IMR-90 (cell line): ENCODE data around the gene BLOC1S4. TPM values are rescaled to one million over a fixed set of nuclear protein-coding genes. Genes with fewer than 3 reads are reported as not detected.
A peak's percentile ranks its signal among the peaks of the same experiment; 100 is the strongest.

Experiments
- ATAC-seq: fragments of 200-7000 bp; cut with Tn5 transposase; 2 replicates; pipeline ENCODE4 v1.9.1; 2020; ENCODE audit warnings: low read depth, mild to moderate bottlenecking, moderate library complexity
- BruUV-seq: library from RNA; stranded (reverse); fragments of 400-500 nt; replicated peaks from 2 replicates; lab custom pipeline; 2021; lab: Mats Ljungman, UMichigan
- CTCF ChIA-PET: fragments of 300-600 bp; formaldehyde crosslinking; extraction: SDS; loops from one replicate; lab custom pipeline; 2021; ENCODE audit warnings: antibody characterized with exemption; lab: Yijun Ruan, JAX
- POLR2A ChIA-PET: fragments of 300-600 bp; sonication (Branson Sonifier 250); formaldehyde crosslinking; loops from one replicate; lab custom pipeline; 2022; ENCODE audit warnings: antibody characterized with exemption; ENCODE audit not compliant: unreplicated experiment; lab: Charles Lee
- DNase-seq: peaks from one replicate; pipeline ENCODE4 v3.0.0; 2013
- H2AFZ ChIP-seq: replicated peaks from 2 replicates; pipeline ENCODE3; 2013; ENCODE audit warnings: low read length, mild to moderate bottlenecking; ENCODE audit not compliant: poor library complexity
- H2AK5ac ChIP-seq: 2 replicates; pipeline ENCODE4 v1.6.1; 2013; ENCODE audit warnings: low read depth, low read length, inconsistent platforms
- H2AK9ac ChIP-seq: replicated peaks from 2 replicates; pipeline ENCODE3; 2013; ENCODE audit warnings: mild to moderate bottlenecking, low read depth, low read length, moderate library complexity; ENCODE audit not compliant: poor library complexity
- H2BK120ac ChIP-seq: 2 replicates; pipeline ENCODE4 v1.6.1; 2013; ENCODE audit warnings: low read depth, low read length, inconsistent platforms
- H2BK15ac ChIP-seq: 3 replicates; pipeline ENCODE4 v1.6.1; 2013; ENCODE audit warnings: low read depth, low read length, inconsistent platforms
- H2BK20ac ChIP-seq: 2 replicates; pipeline ENCODE4 v1.6.1; 2013; ENCODE audit warnings: low read depth, mild to moderate bottlenecking, inconsistent platforms, low read length, moderate library complexity
- H2BK5ac ChIP-seq: 2 replicates; pipeline ENCODE4 v1.6.1; 2013; ENCODE audit warnings: mild to moderate bottlenecking, low read depth, low read length, inconsistent platforms; ENCODE audit not compliant: poor library complexity, severe bottlenecking
- H3K14ac ChIP-seq: replicated peaks from 2 replicates; pipeline ENCODE4 v1.6.1; 2013; ENCODE audit warnings: low read depth, low read length, inconsistent platforms
- H3K18ac ChIP-seq: 2 replicates; pipeline ENCODE4 v1.6.1; 2013; ENCODE audit warnings: low read depth, low read length, control low read depth
- H3K23ac ChIP-seq: 2 replicates; pipeline ENCODE4 v1.6.1; 2013; ENCODE audit warnings: low read depth, low read length, inconsistent platforms
- H3K27ac ChIP-seq: 2 replicates; pipeline ENCODE4 v1.5.1; 2013; ENCODE audit warnings: mild to moderate bottlenecking, control low read depth, low read length; ENCODE audit not compliant: insufficient read depth
- H3K27me3 ChIP-seq: 2 replicates; pipeline ENCODE4 v1.6.1; 2013; ENCODE audit warnings: low read length; ENCODE audit not compliant: control insufficient read depth, insufficient read depth
- H3K36me3 ChIP-seq: 2 replicates; pipeline ENCODE4 v1.6.1; 2013; ENCODE audit warnings: low read length, mixed read lengths; ENCODE audit not compliant: control insufficient read depth, insufficient read depth
- H3K4ac ChIP-seq: 2 replicates; pipeline ENCODE4 v1.6.1; 2013; ENCODE audit warnings: low read depth, low read length, inconsistent platforms
- H3K4me1 ChIP-seq: 2 replicates; pipeline ENCODE4 v1.6.1; 2013; ENCODE audit warnings: low read length, mixed read lengths; ENCODE audit not compliant: control insufficient read depth, insufficient read depth
- H3K4me2 ChIP-seq: 2 replicates; pipeline ENCODE4 v1.6.1; 2013; ENCODE audit warnings: low read depth, mild to moderate bottlenecking, control low read depth, low read length, moderate library complexity
- H3K4me3 ChIP-seq: 2 replicates; pipeline ENCODE4 v1.5.1; 2013; ENCODE audit warnings: low read depth, mild to moderate bottlenecking, control low read depth, low read length, moderate library complexity; ENCODE audit not compliant: insufficient read depth
- H3K56ac ChIP-seq: 2 replicates; pipeline ENCODE4 v1.6.1; 2013; ENCODE audit warnings: low read length, inconsistent platforms; ENCODE audit not compliant: insufficient read depth; ENCODE audit errors: extremely low read depth
- H3K79me1 ChIP-seq, 2 experiments: 2 replicates each; pipeline ENCODE4 v1.6.1; 2013; ENCODE audit warnings: low read length in 2 of 2, inconsistent platforms in 1 of 2, low read depth in 1 of 2
- H3K9ac ChIP-seq: 2 replicates; pipeline ENCODE4 v1.6.1; 2013; ENCODE audit warnings: low read depth, low read length, control low read depth
- H3K9me1 ChIP-seq: 2 replicates; pipeline ENCODE4 v1.6.1; 2013; ENCODE audit warnings: low read length, inconsistent platforms; ENCODE audit not compliant: insufficient read depth
- H3K9me3 ChIP-seq: 2 replicates; pipeline ENCODE4 v1.6.1; 2013; ENCODE audit warnings: low read length; ENCODE audit not compliant: control insufficient read depth, insufficient read depth
- H4K20me1 ChIP-seq: 2 replicates; pipeline ENCODE4 v1.6.1; 2013; ENCODE audit warnings: low read length, inconsistent platforms; ENCODE audit not compliant: insufficient read depth
- H4K5ac ChIP-seq: 2 replicates; pipeline ENCODE4 v1.6.1; 2013; ENCODE audit warnings: mild to moderate bottlenecking, low read depth, low read length, control low read depth
- H4K8ac ChIP-seq, 2 experiments: 2 replicates each; pipeline ENCODE4 v1.6.1; 2013; ENCODE audit warnings: low read depth in 2 of 2, low read length in 2 of 2, control low read depth in 1 of 2, inconsistent platforms in 1 of 2
- H4K91ac ChIP-seq: 2 replicates; pipeline ENCODE4 v1.6.1; 2013; ENCODE audit warnings: low read depth, low read length, inconsistent platforms; ENCODE audit not compliant: insufficient read depth
- BHLHE40 ChIP-seq: fragments of 150-350 bp; IDR thresholded peaks from 2 replicates; pipeline ENCODE4 v1.6.1; 2016; ENCODE audit warnings: mild to moderate bottlenecking, low read depth, low read length
- CEBPB ChIP-seq: IDR thresholded peaks from 2 replicates; pipeline ENCODE4 v1.6.1; 2012; ENCODE audit warnings: low read depth, low read length, improper control_type of control experiment
- CHD1 ChIP-seq: IDR thresholded peaks from 2 replicates; pipeline ENCODE4 v1.6.1; 2012; ENCODE audit warnings: low read depth, low read length, improper control_type of control experiment
- FOS ChIP-seq: fragments of 150-350 bp; IDR thresholded peaks from 2 replicates; pipeline ENCODE4 v1.6.1; 2016; ENCODE audit warnings: low read depth, low read length
- MAFK ChIP-seq: IDR thresholded peaks from 2 replicates; pipeline ENCODE4 v1.6.1; 2012; ENCODE audit warnings: low read depth, low read length, improper control_type of control experiment
- MXI1 ChIP-seq: IDR thresholded peaks from 2 replicates; pipeline ENCODE4 v1.6.1; 2012; ENCODE audit warnings: low read depth, mild to moderate bottlenecking, low read length, moderate library complexity, borderline replicate concordance
- NFE2L2 ChIP-seq: fragments of 150-350 bp; IDR thresholded peaks from 2 replicates; pipeline ENCODE4 v1.6.1; 2016; ENCODE audit warnings: low read depth, mild to moderate bottlenecking, low read length
- POLR2A ChIP-seq: IDR thresholded peaks from 2 replicates; pipeline ENCODE4 v1.6.1; 2012; ENCODE audit warnings: mild to moderate bottlenecking, low read depth, low read length
- RAD21 ChIP-seq: IDR thresholded peaks from 2 replicates; pipeline ENCODE4 v1.6.1; 2012; ENCODE audit warnings: low read length, improper control_type of control experiment
- RCOR1 ChIP-seq: IDR thresholded peaks from 2 replicates; pipeline ENCODE4 v1.6.1; 2012; ENCODE audit warnings: mild to moderate bottlenecking, low read length, improper control_type of control experiment; ENCODE audit not compliant: insufficient replicate concordance
- SMC3 ChIP-seq: fragments of 150-350 bp; IDR thresholded peaks from 2 replicates; pipeline ENCODE4 v1.6.1; 2016; ENCODE audit warnings: low read depth, mild to moderate bottlenecking, antibody characterized with exemption, low read length, moderate library complexity
- WGBS, 2 experiments: methylation state at CpG; one replicate each; pipeline versions ENCODE4 v1.1.5 to v1.1.7; 2013; ENCODE audit warnings: missing lambda C conversion rate in 2 of 2; ENCODE audit not compliant: insufficient read length in 1 of 2; ENCODE audit errors: extremely low coverage in 2 of 2; 5-methylcytosine and 5-hydroxymethylcytosine counted together
- dilution Hi-C: fragments of 300-500 bp; cut with HindIII; formaldehyde crosslinking; loops from one replicate; pipeline ENCODE4 v1.14.3; 2018; ENCODE audit warnings: low sequenced_read_pairs; ENCODE audit not compliant: unreplicated experiment
- in situ Hi-C: fragments of 300-500 bp; cut with MboI; formaldehyde crosslinking; loops from 3 replicates; pipeline ENCODE4 v1.14.3; 2019; ENCODE audit warnings: low sequenced_read_pairs, inconsistent platforms, mixed read lengths
- intact Hi-C: fragments of 100-400 bp; cut with micrococcal nuclease; formaldehyde crosslinking; loops from 2 replicates; pipeline ENCODE4 v1.10.0; 2022
- polyA plus RNA-seq, 3 experiments: library from polyadenylated mRNA; depleted of rRNA; stranded (reverse); fragments of >200 nt; gene quantifications; 2 replicates each; pipeline ENCODE4 v1.2.3, GENCODE V29; 2012; ENCODE audit warnings: low replicate concordance in 1 of 3
- total RNA-seq: library from RNA; depleted of rRNA; stranded (reverse); fragments of >200 nt; gene quantifications from 2 replicates; pipeline ENCODE4 v1.2.3, GENCODE V29; 2012
- TF ChIP-seq, protein P1 (sequence below): conservative IDR thresholded peaks from 2 replicates; pipeline ENCODE4 v1.5.1; 2012; ENCODE audit warnings: mild to moderate bottlenecking, low read depth, low read length, improper control_type of control experiment
- TF ChIP-seq, protein P2 (sequence below): fragments of 150-350 bp; IDR thresholded peaks from 2 replicates; pipeline ENCODE4 v1.6.1; 2016; ENCODE audit warnings: low read depth, mild to moderate bottlenecking, low read length, moderate library complexity, borderline replicate concordance
- TF ChIP-seq, protein P3 (sequence below): fragments of 150-350 bp; IDR thresholded peaks from 2 replicates; pipeline ENCODE4 v1.6.1; 2017; ENCODE audit warnings: mild to moderate bottlenecking, antibody characterized with exemption, low read length, low read depth

BLOC1S4 gene
- total and polyA plus RNA-seq, 2 of the 4 experiments (the other 2 are of a cell fraction) = 8.8 to 22.1 TPM

DNA sequence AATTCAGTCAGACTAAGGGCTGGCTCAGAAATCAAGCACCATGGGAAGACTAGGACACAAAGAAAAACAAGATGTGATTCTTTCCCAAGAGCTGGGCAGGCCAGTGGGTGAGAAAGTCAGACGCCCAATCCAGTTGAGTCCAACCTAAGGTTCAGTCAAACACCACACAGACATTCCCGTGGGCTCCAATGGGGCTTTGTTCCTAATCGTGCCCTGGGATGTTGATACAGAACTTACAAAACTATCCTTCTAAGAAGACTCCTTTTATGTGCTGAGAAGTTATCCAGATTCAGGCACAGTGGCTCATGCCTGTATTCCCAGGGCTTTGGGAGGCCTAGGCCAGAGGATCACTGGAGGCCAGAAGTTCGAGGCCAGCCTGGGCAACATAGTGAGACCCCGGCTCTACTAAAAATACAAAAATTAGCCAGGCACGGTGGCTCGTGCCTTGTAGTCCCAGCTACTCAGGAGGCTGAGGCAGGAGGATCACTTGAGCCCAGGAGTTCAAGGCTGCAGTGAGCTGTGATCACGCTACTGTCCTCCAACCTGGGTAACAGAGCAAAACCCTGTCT is 3.7 kb downstream of the BLOC1S4 start:
- no peak overlapping the region for H2AK9ac ChIP-seq
- POLR2A ChIA-PET = no interaction called here
- no peak overlapping the region for H2BK5ac ChIP-seq
- WGBS, 2 experiments = no CpG with 5 or more reads among the region's 8 CpGs
- DNase-seq (no peak), ATAC-seq (no peak)
- H3K9me1 ChIP-seq = 0 out of 2 replicates have a peak, but pooled peaks cover 4% of the 10 kb centered on the region
- in situ Hi-C loops (loop anchor here (5.0 kb wide), 2 partner anchors 158 to 353 kb away; no protein-coding TSS in a partner anchor), dilution Hi-C loops (no loop called here), intact Hi-C loops (loop anchor here (1.0 to 5.0 kb wide), 3 partner anchors 155 to 351 kb away; no protein-coding TSS in a partner anchor)
- H2BK120ac ChIP-seq = no peak overlapping the region
- H2AFZ ChIP-seq = no peak overlapping the region
- no peak overlapping the region; the same call in 1 of the 2 replicates for H4K5ac ChIP-seq
- no peak overlapping the region for H3K4me2 ChIP-seq
- CTCF ChIA-PET = interaction anchor here (0.7 to 1.8 kb wide), 4 partner anchors 10 to 409 kb away, joined by 4 to 15 read pairs (median 4); no protein-coding TSS in a partner anchor
- no peak overlapping the region for H4K91ac ChIP-seq
- H3K27ac ChIP-seq = no peak overlapping the region
- H3K4me3 ChIP-seq = no peak overlapping the region
- H3K36me3 ChIP-seq = no peaks in the 10 kb centered on the region
- no peak overlapping the region for H2BK15ac ChIP-seq
- H2BK20ac ChIP-seq = no peak overlapping the region
- no peak overlapping the region for H3K4ac ChIP-seq
- peaks cover 6% of the 10 kb centered on the region; the same call in 1 of the 2 replicates for H4K20me1 ChIP-seq
- no peak overlapping the region for H4K8ac ChIP-seq
- no peaks in the 10 kb centered on the region for H3K9me3 ChIP-seq
- H3K18ac ChIP-seq = no peak overlapping the region
- H3K4me1 ChIP-seq = peaks cover 3% of the 10 kb centered on the region; the same call in 1 of the 2 replicates
- H3K56ac ChIP-seq = no peak overlapping the region
- BruUV-seq = no TSS peak
- no peak for TF ChIP-seq POLR2A
- TF ChIP-seq, protein P1, sequence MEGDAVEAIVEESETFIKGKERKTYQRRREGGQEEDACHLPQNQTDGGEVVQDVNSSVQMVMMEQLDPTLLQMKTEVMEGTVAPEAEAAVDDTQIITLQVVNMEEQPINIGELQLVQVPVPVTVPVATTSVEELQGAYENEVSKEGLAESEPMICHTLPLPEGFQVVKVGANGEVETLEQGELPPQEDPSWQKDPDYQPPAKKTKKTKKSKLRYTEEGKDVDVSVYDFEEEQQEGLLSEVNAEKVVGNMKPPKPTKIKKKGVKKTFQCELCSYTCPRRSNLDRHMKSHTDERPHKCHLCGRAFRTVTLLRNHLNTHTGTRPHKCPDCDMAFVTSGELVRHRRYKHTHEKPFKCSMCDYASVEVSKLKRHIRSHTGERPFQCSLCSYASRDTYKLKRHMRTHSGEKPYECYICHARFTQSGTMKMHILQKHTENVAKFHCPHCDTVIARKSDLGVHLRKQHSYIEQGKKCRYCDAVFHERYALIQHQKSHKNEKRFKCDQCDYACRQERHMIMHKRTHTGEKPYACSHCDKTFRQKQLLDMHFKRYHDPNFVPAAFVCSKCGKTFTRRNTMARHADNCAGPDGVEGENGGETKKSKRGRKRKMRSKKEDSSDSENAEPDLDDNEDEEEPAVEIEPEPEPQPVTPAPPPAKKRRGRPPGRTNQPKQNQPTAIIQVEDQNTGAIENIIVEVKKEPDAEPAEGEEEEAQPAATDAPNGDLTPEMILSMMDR = no peak
- no peak for TF ChIP-seq MXI1
- no peak for TF ChIP-seq RCOR1
- TF ChIP-seq SMC3 = no peak
- no peak for TF ChIP-seq NFE2L2
- TF ChIP-seq BHLHE40 = no peak
- TF ChIP-seq, protein P2, sequence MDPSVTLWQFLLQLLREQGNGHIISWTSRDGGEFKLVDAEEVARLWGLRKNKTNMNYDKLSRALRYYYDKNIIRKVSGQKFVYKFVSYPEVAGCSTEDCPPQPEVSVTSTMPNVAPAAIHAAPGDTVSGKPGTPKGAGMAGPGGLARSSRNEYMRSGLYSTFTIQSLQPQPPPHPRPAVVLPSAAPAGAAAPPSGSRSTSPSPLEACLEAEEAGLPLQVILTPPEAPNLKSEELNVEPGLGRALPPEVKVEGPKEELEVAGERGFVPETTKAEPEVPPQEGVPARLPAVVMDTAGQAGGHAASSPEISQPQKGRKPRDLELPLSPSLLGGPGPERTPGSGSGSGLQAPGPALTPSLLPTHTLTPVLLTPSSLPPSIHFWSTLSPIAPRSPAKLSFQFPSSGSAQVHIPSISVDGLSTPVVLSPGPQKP = no peak
- TF ChIP-seq, protein P3, sequence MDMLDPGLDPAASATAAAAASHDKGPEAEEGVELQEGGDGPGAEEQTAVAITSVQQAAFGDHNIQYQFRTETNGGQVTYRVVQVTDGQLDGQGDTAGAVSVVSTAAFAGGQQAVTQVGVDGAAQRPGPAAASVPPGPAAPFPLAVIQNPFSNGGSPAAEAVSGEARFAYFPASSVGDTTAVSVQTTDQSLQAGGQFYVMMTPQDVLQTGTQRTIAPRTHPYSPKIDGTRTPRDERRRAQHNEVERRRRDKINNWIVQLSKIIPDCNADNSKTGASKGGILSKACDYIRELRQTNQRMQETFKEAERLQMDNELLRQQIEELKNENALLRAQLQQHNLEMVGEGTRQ = no peak
- TF ChIP-seq CHD1 = no peak
- no peak for TF ChIP-seq MAFK
- no peak for TF ChIP-seq FOS
- no peak for TF ChIP-seq CEBPB
- no peak for TF ChIP-seq RAD21
- 0 out of 2 replicates have a peak overlapping the region, but pooled peaks have one; percentile 14 for H2AK5ac ChIP-seq
- H3K14ac ChIP-seq = no peak overlapping the region
- no peak overlapping the region for H3K9ac ChIP-seq
- H3K23ac ChIP-seq = 0 out of 2 replicates have a peak overlapping the region, but pooled peaks have one; percentile 40
- peaks cover 0 to 19% of the 10 kb centered on the region in 2 experiments; a peak in 2 of 4 replicates for H3K79me1 ChIP-seq
- H3K27me3 ChIP-seq = no peaks in the 10 kb centered on the region
